ENCODE results near the gene CTBP1. TPM values are rescaled to one million over a fixed set of nuclear protein-coding genes. Genes with fewer than 3 reads are reported as not detected.

The CTBP1 gene
- total RNA-seq, 1 experiment from 2014 or later, result 136 TPM

GRCh38 chr4:1201851-1202525, 46.9 kb downstream of the CTBP1 start:
- Mint-ChIP-seq H3K36me3 (ENCODE audit: insufficient read depth in 1 of 3, low read depth in 3 of 3) (peaks cover 0 to 2% (median 0%) of the 10 kb centered on the region in 3 experiments; a peak in 2 of 7 replicates), H3K4me3 (no peak overlapping the region), H3K27ac (peak overlapping the region in 2 of 3 experiments; percentile 86 to 92; a peak in 2 of 7 replicates), H3K4me1 (no peaks in the 10 kb centered on the region), H3K9me3 (no peaks in the 10 kb centered on the region), H3K27me3 (ENCODE audit: low read depth) (peaks cover 18% of the 10 kb centered on the region)
- no CpG with 5 or more reads among the region's 26 CpGs for WGBS (ENCODE audit: extremely low coverage, insufficient read length, low lambda C conversion rate)
- DNase-seq, result no peak
- TF ChIP-seq CTCF (conservative IDR thresholded peaks at IDR 0.05), result no peak
- no peak overlapping the region for H2BK15ac ChIP-seq (ENCODE audit: low read depth, low read length)
- H2BK20ac ChIP-seq (ENCODE audit: low read depth, low read length, poor library complexity, severe bottlenecking), result no peak overlapping the region
- H3K27me3 ChIP-seq (ENCODE audit: insufficient read depth, low read length), result no peaks in the 10 kb centered on the region
- no peaks in the 10 kb centered on the region for H3K23me2 ChIP-seq (ENCODE audit: insufficient read length, low read depth, low read length, poor library complexity, severe bottlenecking)
- no peaks in the 10 kb centered on the region for H3K9me3 ChIP-seq (ENCODE audit: control insufficient read depth, low read depth, low read length)
- no peak overlapping the region for H4K91ac ChIP-seq (ENCODE audit: insufficient read length, low read depth, low read length)
- no peak overlapping the region for H3K18ac ChIP-seq (ENCODE audit: insufficient read length, low read depth, low read length)
- no peak overlapping the region for H2BK12ac ChIP-seq (ENCODE audit: insufficient read length, low read depth, low read length)
- no peak overlapping the region for H4K8ac ChIP-seq (replicated peaks; ENCODE audit: insufficient read length, low read depth, low read length)
- no peaks in the 10 kb centered on the region for H3K4me1 ChIP-seq (ENCODE audit: insufficient read depth, low read length)
- no peak overlapping the region for H3K4ac ChIP-seq (ENCODE audit: low read depth, low read length)
- no peak overlapping the region for H4K5ac ChIP-seq (ENCODE audit: insufficient read length, low read depth, low read length)
- no peak overlapping the region for H3K23ac ChIP-seq (ENCODE audit: insufficient read length, low read depth, low read length)
- H3K27ac ChIP-seq (ENCODE audit: insufficient read length, low read depth, low read length), result no peak overlapping the region
- H2BK5ac ChIP-seq (ENCODE audit: insufficient read length, low read length), result no peak overlapping the region
- H2AFZ ChIP-seq (ENCODE audit: low read length), result no peak overlapping the region
- no peak overlapping the region for H3K56ac ChIP-seq (ENCODE audit: insufficient read length, low read depth, low read length)
- H3K79me1 ChIP-seq (ENCODE audit: insufficient read depth, low read depth, low read length, poor library complexity, severe bottlenecking), result no peaks in the 10 kb centered on the region
- peaks cover 4% of the 10 kb centered on the region for H4K20me1 ChIP-seq (ENCODE audit: control insufficient read depth, insufficient read depth, insufficient read length)
- no peak overlapping the region for H2AK5ac ChIP-seq (ENCODE audit: insufficient read length, low read length)
- H3K9ac ChIP-seq (ENCODE audit: extremely low read depth, insufficient read length, low read length), result no peak overlapping the region
- no peak overlapping the region for H2BK120ac ChIP-seq (ENCODE audit: low read depth, low read length, poor library complexity, severe bottlenecking)
- no peaks in the 10 kb centered on the region for H3K79me2 ChIP-seq (ENCODE audit: insufficient read depth, low read length)
- H3T11ph ChIP-seq (ENCODE audit: low read length), result no peak overlapping the region
- H3K14ac ChIP-seq (ENCODE audit: insufficient read depth, low read length), result no peak overlapping the region
- H3K4me2 ChIP-seq (ENCODE audit: insufficient read depth, insufficient read length, low read length), result no peak overlapping the region

All from H9 (cell line).